D721Med (cell line): Measurements from ENCODE around the gene FEZ2.

Experiments used
- DNase-seq: peaks from one replicate; pipeline ENCODE4 v3.0.0; 2011; ENCODE audit warnings: low spot score; ENCODE audit not compliant: insufficient read length
- FAIRE-seq: peaks from 2 replicates; lab custom pipeline; 2011; peaks lifted over from hg19 to GRCh38; lab: Jason Lieb, UNC
- CTCF ChIP-seq: IDR thresholded peaks from 2 replicates; pipeline ENCODE4 v1.5.1; 2012; ENCODE audit warnings: mild to moderate bottlenecking, control low read depth; ENCODE audit not compliant: insufficient read depth; ENCODE audit errors: missing control alignments

Gene FEZ2

GRCh38 chr2:36535099-36535498 is 62.9 kb downstream of the FEZ2 start:
- TF ChIP-seq CTCF, result no peak
- FAIRE-seq, result no peak
- no peak for DNase-seq

GRCh38 chr2:36534275-36534799 is 63.6 kb downstream of the FEZ2 start:
- no peak for TF ChIP-seq CTCF
- FAIRE-seq (no peak), DNase-seq (no peak)

- no peak for DNase-seq
- no peak for FAIRE-seq
- TF ChIP-seq CTCF, result no peak
Observed at GRCh38 chr2:36530983-36531354, 67.0 kb downstream of the FEZ2 start.

GRCh38 chr2:36530178-36530982 is 67.6 kb downstream of the FEZ2 start:
- no peak for DNase-seq
- no peak for TF ChIP-seq CTCF
- no peak for FAIRE-seq

- DNase-seq (no peak), FAIRE-seq (no peak)
- no peak for TF ChIP-seq CTCF
Observed at GRCh38 chr2:36528766-36529392, 69.1 kb downstream of the FEZ2 start.

GRCh38 chr2:36528274-36528673 is 69.7 kb downstream of the FEZ2 start:
- no peak for TF ChIP-seq CTCF
- DNase-seq (no peak), FAIRE-seq (no peak)

GRCh38 chr2:36526226-36526625 is 71.7 kb downstream of the FEZ2 start:
- TF ChIP-seq CTCF, result no peak
- DNase-seq, result no peak
- FAIRE-seq, result no peak
